Measurements from ENCODE around the gene AK5. TPM values are rescaled to one million over a fixed set of nuclear protein-coding genes. Genes with fewer than 3 reads are reported as not detected.

Gene AK5
- polyA plus RNA-seq, 2 of the 4 experiments (the other 2 are of a cell fraction) = 4.9 to 6.1 TPM

DNA sequence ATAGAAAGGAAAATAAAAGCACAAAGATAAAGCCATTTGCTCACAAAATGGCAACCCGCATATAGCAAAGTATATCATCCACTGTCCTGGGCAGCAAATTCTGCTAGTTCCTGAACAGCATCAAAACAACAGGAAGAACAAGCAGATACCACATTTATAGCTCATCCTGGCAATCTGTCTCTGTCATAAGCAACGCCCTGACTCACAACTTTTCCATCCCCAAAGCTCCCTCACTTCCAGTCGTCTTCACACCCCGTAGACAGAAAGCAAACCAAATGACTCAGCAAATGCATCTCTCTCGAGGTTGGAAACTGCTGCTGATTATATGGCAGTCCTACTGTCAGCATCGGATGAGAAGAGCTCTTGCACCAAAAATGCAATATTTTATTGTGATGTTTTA, 65.8 kb downstream of the AK5 start (continued):
- TF ChIP-seq, protein P1, sequence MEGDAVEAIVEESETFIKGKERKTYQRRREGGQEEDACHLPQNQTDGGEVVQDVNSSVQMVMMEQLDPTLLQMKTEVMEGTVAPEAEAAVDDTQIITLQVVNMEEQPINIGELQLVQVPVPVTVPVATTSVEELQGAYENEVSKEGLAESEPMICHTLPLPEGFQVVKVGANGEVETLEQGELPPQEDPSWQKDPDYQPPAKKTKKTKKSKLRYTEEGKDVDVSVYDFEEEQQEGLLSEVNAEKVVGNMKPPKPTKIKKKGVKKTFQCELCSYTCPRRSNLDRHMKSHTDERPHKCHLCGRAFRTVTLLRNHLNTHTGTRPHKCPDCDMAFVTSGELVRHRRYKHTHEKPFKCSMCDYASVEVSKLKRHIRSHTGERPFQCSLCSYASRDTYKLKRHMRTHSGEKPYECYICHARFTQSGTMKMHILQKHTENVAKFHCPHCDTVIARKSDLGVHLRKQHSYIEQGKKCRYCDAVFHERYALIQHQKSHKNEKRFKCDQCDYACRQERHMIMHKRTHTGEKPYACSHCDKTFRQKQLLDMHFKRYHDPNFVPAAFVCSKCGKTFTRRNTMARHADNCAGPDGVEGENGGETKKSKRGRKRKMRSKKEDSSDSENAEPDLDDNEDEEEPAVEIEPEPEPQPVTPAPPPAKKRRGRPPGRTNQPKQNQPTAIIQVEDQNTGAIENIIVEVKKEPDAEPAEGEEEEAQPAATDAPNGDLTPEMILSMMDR (IDR thresholded peaks at IDR 0.05) = no peak
- no peak for TF ChIP-seq HOXA7 (CRISPR knock-in tag; IDR thresholded peaks at IDR 0.05)
- TF ChIP-seq ZC3H11A (IDR thresholded peaks at IDR 0.05) = no peak
- TF ChIP-seq, protein P2, sequence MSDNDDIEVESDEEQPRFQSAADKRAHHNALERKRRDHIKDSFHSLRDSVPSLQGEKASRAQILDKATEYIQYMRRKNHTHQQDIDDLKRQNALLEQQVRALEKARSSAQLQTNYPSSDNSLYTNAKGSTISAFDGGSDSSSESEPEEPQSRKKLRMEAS (IDR thresholded peaks at IDR 0.05) = peak; percentile 82
- no peak for TF ChIP-seq ZNF302 (CRISPR knock-in tag; IDR thresholded peaks at IDR 0.05)
- TF ChIP-seq TFCP2L1 (CRISPR knock-in tag; IDR thresholded peaks at IDR 0.05) = no peak
- peak; percentile 13 to 16; a peak in 1 of 5 replicates for TF ChIP-seq RAD21 (conservative IDR thresholded peaks at IDR 0.05 in 1 of 2, IDR thresholded peaks at IDR 0.05 in 1 of 2)
- no peak for TF ChIP-seq TP53 (CRISPR knock-in tag; IDR thresholded peaks at IDR 0.05)
- no peak for TF ChIP-seq SREBF2 (IDR thresholded peaks at IDR 0.05)
- no peak for TF ChIP-seq CEBPB (IDR thresholded peaks at IDR 0.05)
- TF ChIP-seq EHF (CRISPR knock-in tag; IDR thresholded peaks at IDR 0.05) = no peak
- TF ChIP-seq HDAC2 (IDR thresholded peaks at IDR 0.05) = no peak
- TF ChIP-seq, protein P3, sequence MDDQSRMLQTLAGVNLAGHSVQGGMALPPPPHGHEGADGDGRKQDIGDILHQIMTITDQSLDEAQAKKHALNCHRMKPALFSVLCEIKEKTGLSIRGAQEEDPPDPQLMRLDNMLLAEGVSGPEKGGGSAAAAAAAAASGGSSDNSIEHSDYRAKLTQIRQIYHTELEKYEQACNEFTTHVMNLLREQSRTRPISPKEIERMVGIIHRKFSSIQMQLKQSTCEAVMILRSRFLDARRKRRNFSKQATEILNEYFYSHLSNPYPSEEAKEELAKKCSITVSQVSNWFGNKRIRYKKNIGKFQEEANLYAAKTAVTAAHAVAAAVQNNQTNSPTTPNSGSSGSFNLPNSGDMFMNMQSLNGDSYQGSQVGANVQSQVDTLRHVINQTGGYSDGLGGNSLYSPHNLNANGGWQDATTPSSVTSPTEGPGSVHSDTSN (IDR thresholded peaks at IDR 0.05) = peak; percentile 45; the same call in 1 of the 2 replicates
- no peak for TF ChIP-seq POLR2AphosphoS2 (conservative IDR thresholded peaks at IDR 0.05; ENCODE audit: low read length)
- TF ChIP-seq, protein P4, sequence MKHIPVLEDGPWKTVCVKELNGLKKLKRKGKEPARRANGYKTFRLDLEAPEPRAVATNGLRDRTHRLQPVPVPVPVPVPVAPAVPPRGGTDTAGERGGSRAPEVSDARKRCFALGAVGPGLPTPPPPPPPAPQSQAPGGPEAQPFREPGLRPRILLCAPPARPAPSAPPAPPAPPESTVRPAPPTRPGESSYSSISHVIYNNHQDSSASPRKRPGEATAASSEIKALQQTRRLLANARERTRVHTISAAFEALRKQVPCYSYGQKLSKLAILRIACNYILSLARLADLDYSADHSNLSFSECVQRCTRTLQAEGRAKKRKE (CRISPR knock-in tag; IDR thresholded peaks at IDR 0.05; ENCODE audit: low read depth) = peak; percentile 79; the same call in 1 of the 2 replicates
- peak; percentile 67 for TF ChIP-seq JUNB (IDR thresholded peaks at IDR 0.05)
- no peak for TF ChIP-seq KDM1A (IDR thresholded peaks at IDR 0.05; ENCODE audit: low read depth)
- TF ChIP-seq ZSCAN20 (CRISPR knock-in tag; IDR thresholded peaks at IDR 0.05) = no peak
- TF ChIP-seq FOXS1 (CRISPR knock-in tag; IDR thresholded peaks at IDR 0.05) = no peak
- TF ChIP-seq FOSL2 (IDR thresholded peaks at IDR 0.05) = peak; percentile 35; the same call in 1 of the 2 replicates
- TF ChIP-seq FOSL2 (CRISPR knock-in tag; IDR thresholded peaks at IDR 0.05) = peak; percentile 77
- TF ChIP-seq KDM5A (IDR thresholded peaks at IDR 0.05) = no peak
- TF ChIP-seq MAZ (IDR thresholded peaks at IDR 0.05; ENCODE audit: borderline replicate concordance, low read depth, low read length) = no peak
- TF ChIP-seq NFE2L2 (conservative IDR thresholded peaks at IDR 0.05; ENCODE audit: low read length) = peak; percentile 92
- no peak for TF ChIP-seq CHD2 (IDR thresholded peaks at IDR 0.05; ENCODE audit: low read length, partially characterized antibody)
- no peak for TF ChIP-seq ESRRA (IDR thresholded peaks at IDR 0.05; ENCODE audit: borderline replicate concordance, low read length)
- TF ChIP-seq SMC3 (IDR thresholded peaks at IDR 0.05) = no peak; the same call in 2 of the 3 replicates

DNA sequence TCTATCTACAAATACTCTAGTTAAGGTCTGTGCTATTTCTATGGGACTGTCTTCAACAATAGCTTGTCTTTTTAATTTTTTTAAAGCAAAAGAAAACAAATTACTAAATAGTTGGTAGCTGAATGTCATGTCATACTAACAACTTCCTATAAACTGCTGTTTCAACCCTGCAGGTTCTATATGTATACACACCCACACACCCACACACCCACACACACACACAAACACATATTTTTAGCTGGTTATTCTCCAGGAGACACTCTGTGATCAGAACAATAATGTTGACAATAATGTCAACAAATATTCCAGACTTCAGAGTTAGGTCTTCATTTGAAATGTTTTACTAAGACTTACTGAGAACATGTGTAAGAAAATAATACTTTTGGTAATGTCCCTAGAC, 66.7 kb downstream of the AK5 start:
- Histone ChIP-seq H3K4me2 (peak overlapping the region; percentile 58; the same call in 1 of the 3 replicates), H3K4me3 (no peak overlapping the region), H3K4me1 (peaks cover 27% of the 10 kb centered on the region), H3K9me3 (no peaks in the 10 kb centered on the region), H3K27ac (peak overlapping the region; percentile 69 to 84)
- POLR2A ChIA-PET = interaction anchor here (1.6 kb wide), 1 partner anchor 26 kb away, joined by 5 read pairs; no protein-coding TSS in a partner anchor
- DNase-seq (ENCODE audit: low read depth in 1 of 2, low spot score in 1 of 2) (no peak), ATAC-seq (no peak), FAIRE-seq (no peak)
- CTCF ChIA-PET = no interaction called here
- TF ChIP-seq, protein P5, sequence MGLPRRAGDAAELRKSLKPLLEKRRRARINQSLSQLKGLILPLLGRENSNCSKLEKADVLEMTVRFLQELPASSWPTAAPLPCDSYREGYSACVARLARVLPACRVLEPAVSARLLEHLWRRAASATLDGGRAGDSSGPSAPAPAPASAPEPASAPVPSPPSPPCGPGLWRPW (IDR thresholded peaks at IDR 0.05) = no peak
- TF ChIP-seq ESRRA (IDR thresholded peaks at IDR 0.05; ENCODE audit: borderline replicate concordance, low read length) (no peak), ZSCAN20 (CRISPR knock-in tag; IDR thresholded peaks at IDR 0.05) (no peak), RCOR1 (IDR thresholded peaks at IDR 0.05; ENCODE audit: low read depth, low read length) (no peak), MAFK (IDR thresholded peaks at IDR 0.05; ENCODE audit: partially characterized antibody) (no peak), HEYL (CRISPR knock-in tag; IDR thresholded peaks at IDR 0.05) (no peak), EP300 (IDR thresholded peaks at IDR 0.05) (no peak), FOSB (CRISPR knock-in tag; IDR thresholded peaks at IDR 0.05) (no peak), TFCP2L1 (CRISPR knock-in tag; IDR thresholded peaks at IDR 0.05) (no peak), MAZ (IDR thresholded peaks at IDR 0.05; ENCODE audit: borderline replicate concordance, low read depth, low read length) (no peak), CBX2 (IDR thresholded peaks at IDR 0.05; ENCODE audit: borderline replicate concordance, low read depth) (no peak)
- TF ChIP-seq, protein P6, sequence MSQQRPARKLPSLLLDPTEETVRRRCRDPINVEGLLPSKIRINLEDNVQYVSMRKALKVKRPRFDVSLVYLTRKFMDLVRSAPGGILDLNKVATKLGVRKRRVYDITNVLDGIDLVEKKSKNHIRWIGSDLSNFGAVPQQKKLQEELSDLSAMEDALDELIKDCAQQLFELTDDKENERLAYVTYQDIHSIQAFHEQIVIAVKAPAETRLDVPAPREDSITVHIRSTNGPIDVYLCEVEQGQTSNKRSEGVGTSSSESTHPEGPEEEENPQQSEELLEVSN (IDR thresholded peaks at IDR 0.05; ENCODE audit: borderline replicate concordance, low read depth) = no peak
- TF ChIP-seq, protein P3 (IDR thresholded peaks at IDR 0.05) = no peak
- TF ChIP-seq, protein P7, sequence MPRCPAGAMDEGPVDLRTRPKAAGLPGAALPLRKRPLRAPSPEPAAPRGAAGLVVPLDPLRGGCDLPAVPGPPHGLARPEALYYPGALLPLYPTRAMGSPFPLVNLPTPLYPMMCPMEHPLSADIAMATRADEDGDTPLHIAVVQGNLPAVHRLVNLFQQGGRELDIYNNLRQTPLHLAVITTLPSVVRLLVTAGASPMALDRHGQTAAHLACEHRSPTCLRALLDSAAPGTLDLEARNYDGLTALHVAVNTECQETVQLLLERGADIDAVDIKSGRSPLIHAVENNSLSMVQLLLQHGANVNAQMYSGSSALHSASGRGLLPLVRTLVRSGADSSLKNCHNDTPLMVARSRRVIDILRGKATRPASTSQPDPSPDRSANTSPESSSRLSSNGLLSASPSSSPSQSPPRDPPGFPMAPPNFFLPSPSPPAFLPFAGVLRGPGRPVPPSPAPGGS (IDR thresholded peaks at IDR 0.05) = no peak

Data from A549 (cell line).